Kidney (tissue), 14 donors: Measurements from ENCODE around the gene KCNQ1OT1. TPM values are rescaled to one million over a fixed set of nuclear protein-coding genes. Genes with fewer than 3 reads are reported as not detected.
A peak's percentile ranks its signal among the peaks of the same experiment; 100 is the strongest.

ENCODE experiments used
- DNase-seq, 5 donors: peaks; one replicate each; pipeline ENCODE4 v3.0.0-alpha.2; 2013 to 2020
- FAIRE-seq: peaks from 2 replicates; lab custom pipeline; 2012; peaks lifted over from hg19 to GRCh38; lab: Jason Lieb, UNC
- H3K27ac ChIP-seq, 2 donors: one replicate each; pipeline ENCODE4 v1.7.0; 2013; ENCODE audit warnings: low read depth in 2 of 2, low read length in 2 of 2, inconsistent platforms in 1 of 2
- H3K27me3 ChIP-seq: one replicate; pipeline ENCODE4 v1.7.1; 2013; ENCODE audit warnings: low read length, inconsistent platforms; ENCODE audit not compliant: control insufficient read depth, insufficient read depth
- H3K36me3 ChIP-seq, 3 donors: one replicate each; pipeline versions ENCODE4 v1.7.0 to v1.7.1; 2013; ENCODE audit warnings: low read length in 3 of 3, control low read depth in 1 of 3, inconsistent platforms in 1 of 3; ENCODE audit not compliant: insufficient read depth in 3 of 3, control insufficient read depth in 2 of 3
- H3K4me1 ChIP-seq, 3 donors: one replicate each; pipeline versions ENCODE4 v1.7.0 to v1.7.1; 2013; ENCODE audit warnings: low read length in 3 of 3, inconsistent platforms in 1 of 3, low read depth in 1 of 3; ENCODE audit not compliant: control insufficient read depth in 2 of 3, insufficient read depth in 2 of 3
- H3K4me3 ChIP-seq, 3 donors: one replicate each; pipeline versions ENCODE4 v1.7.0 to v1.8.1; 2013; ENCODE audit warnings: low read length in 3 of 3, control low read depth in 1 of 3, inconsistent platforms in 1 of 3
- H3K9ac ChIP-seq, 3 donors: one replicate each; pipeline versions ENCODE4 v1.7.0 to v1.7.1; 2013; ENCODE audit warnings: low read length in 3 of 3, control low read depth in 1 of 3, inconsistent platforms in 1 of 3
- H3K9me3 ChIP-seq, 3 donors: one replicate each; pipeline versions ENCODE4 v1.7.0 to v1.7.1; 2013; ENCODE audit warnings: low read length in 3 of 3, control low read depth in 1 of 3, inconsistent platforms in 1 of 3; ENCODE audit not compliant: control insufficient read depth in 2 of 3, insufficient read depth in 1 of 3
- intact Hi-C: fragments of 100-400 bp; cut with DNase I; formaldehyde crosslinking; loops from one replicate; pipeline ENCODE4 v1.11.1; 2022
- polyA plus RNA-seq: library from polyadenylated mRNA; stranded (reverse); fragments of 350-450 nt; fragmentation: Illumina TruSeq; extraction: RNeasy Lipid Tissue Mini Kit (QIAGEN cat#74804); gene quantifications from one replicate; pipeline ENCODE4 v1.2.3, GENCODE V29; 2014; ENCODE audit warnings: low read depth, low replicate concordance; ENCODE audit not compliant: insufficient read depth
- total RNA-seq: library from RNA; stranded (reverse); fragmentation: NEBNext Ultra II Directional; extraction: Animal tissue kit (Norgen Biotek cat#: 25700); gene quantifications from one replicate; pipeline ENCODE4 v1.2.1, GENCODE V29; 2021
- TF ChIP-seq, protein P1 (sequence below): IDR thresholded peaks from 3 replicates; pipeline ENCODE4 v1.5.1; 2012; ENCODE audit warnings: mild to moderate bottlenecking, moderate library complexity, borderline replicate concordance; ENCODE audit not compliant: insufficient read depth; ENCODE audit errors: extremely low read depth
- donor health status: control.
- donor health status: control.
- donor health status: control.
- donor health status: control.
- donor health status: control.
- donor health status: DM: yes; HTN: yes; CAD: no.
- donor health status: Normal renal cell carcinoma (clear cell type).

KCNQ1OT1 gene
- total and polyA plus RNA-seq, 2 donors from 2014 or later, result 0.22 to 4.4 TPM

GRCh38 chr11:2673871-2674471, 25.8 kb downstream of the KCNQ1OT1 start:
- intact Hi-C loops, result no loop called here
- no peaks in the 10 kb centered on the region for H3K27me3 ChIP-seq
- no peak overlapping the region for H3K9ac ChIP-seq
- TF ChIP-seq, protein P1, sequence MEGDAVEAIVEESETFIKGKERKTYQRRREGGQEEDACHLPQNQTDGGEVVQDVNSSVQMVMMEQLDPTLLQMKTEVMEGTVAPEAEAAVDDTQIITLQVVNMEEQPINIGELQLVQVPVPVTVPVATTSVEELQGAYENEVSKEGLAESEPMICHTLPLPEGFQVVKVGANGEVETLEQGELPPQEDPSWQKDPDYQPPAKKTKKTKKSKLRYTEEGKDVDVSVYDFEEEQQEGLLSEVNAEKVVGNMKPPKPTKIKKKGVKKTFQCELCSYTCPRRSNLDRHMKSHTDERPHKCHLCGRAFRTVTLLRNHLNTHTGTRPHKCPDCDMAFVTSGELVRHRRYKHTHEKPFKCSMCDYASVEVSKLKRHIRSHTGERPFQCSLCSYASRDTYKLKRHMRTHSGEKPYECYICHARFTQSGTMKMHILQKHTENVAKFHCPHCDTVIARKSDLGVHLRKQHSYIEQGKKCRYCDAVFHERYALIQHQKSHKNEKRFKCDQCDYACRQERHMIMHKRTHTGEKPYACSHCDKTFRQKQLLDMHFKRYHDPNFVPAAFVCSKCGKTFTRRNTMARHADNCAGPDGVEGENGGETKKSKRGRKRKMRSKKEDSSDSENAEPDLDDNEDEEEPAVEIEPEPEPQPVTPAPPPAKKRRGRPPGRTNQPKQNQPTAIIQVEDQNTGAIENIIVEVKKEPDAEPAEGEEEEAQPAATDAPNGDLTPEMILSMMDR, result no peak
- peak in 2 of 5 donors; percentile 32 to 62 for DNase-seq
- no peak overlapping the region for H3K4me3 ChIP-seq
- H3K27ac ChIP-seq, result no peak overlapping the region
- no peak for FAIRE-seq
- H3K4me1 ChIP-seq, result peaks cover 0 to 11% (median 5%) of the 10 kb centered on the region in 3 donors
- peaks cover 0 to 5% (median 2%) of the 10 kb centered on the region in 3 donors for H3K36me3 ChIP-seq
- H3K9me3 ChIP-seq, result no peaks in the 10 kb centered on the region

- no peak overlapping the region for H3K4me3 ChIP-seq
- H3K27me3 ChIP-seq, result no peaks in the 10 kb centered on the region
- H3K9me3 ChIP-seq, result no peaks in the 10 kb centered on the region
- FAIRE-seq (no peak), DNase-seq (no peak)
- H3K9ac ChIP-seq, result no peak overlapping the region
- TF ChIP-seq, protein P1, result no peak
- H3K36me3 ChIP-seq, result peaks cover 0 to 5% (median 2%) of the 10 kb centered on the region in 3 donors
- H3K4me1 ChIP-seq, result peaks cover 0 to 11% (median 5%) of the 10 kb centered on the region in 3 donors
- no peak overlapping the region for H3K27ac ChIP-seq
- intact Hi-C loops, result no loop called here
Observed at GRCh38 chr11:2673250-2673610, 26.6 kb downstream of the KCNQ1OT1 start.

GRCh38 chr11:2672553-2673249, 27.1 kb downstream of the KCNQ1OT1 start:
- Histone ChIP-seq H3K4me3 (no peak overlapping the region), H3K4me1 (peaks cover 0 to 11% (median 5%) of the 10 kb centered on the region in 3 donors), H3K27ac (no peak overlapping the region), H3K9me3 (no peaks in the 10 kb centered on the region), H3K36me3 (peaks cover 0 to 5% (median 2%) of the 10 kb centered on the region in 3 donors), H3K9ac (no peak overlapping the region), H3K27me3 (no peaks in the 10 kb centered on the region)
- DNase-seq, result peak in 2 of 5 donors; percentile 20 to 22
- FAIRE-seq, result no peak
- TF ChIP-seq, protein P1, result no peak
- intact Hi-C loops, result no loop called here
